Measurements from ENCODE around the gene GNA12. TPM values are rescaled to one million over a fixed set of nuclear protein-coding genes. Genes with fewer than 3 reads are reported as not detected.

GNA12 gene
- total and polyA plus RNA-seq, 9 of the 15 experiments (the other 6 are each of a cell fraction or from before 2014, with no cell fraction given) = 0.65 to 32.7 (median 9.6) TPM

GRCh38 chr7:2814186-2814945 lies 29.7 kb downstream of the GNA12 start:
- no TSS peak for BruUV-seq (replicated peaks)
- Histone ChIP-seq H3K36me3 (ENCODE audit: control insufficient read depth, insufficient read depth, low read length) (no peaks in the 10 kb centered on the region), H4K20me1 (replicated peaks; ENCODE audit: control insufficient read depth, insufficient read depth, low read length) (0 out of 2 replicates have a peak, but pooled peaks cover 6% of the 10 kb centered on the region), H3K9me3 (replicated peaks; ENCODE audit: control insufficient read depth, insufficient read depth, low read depth, low read length) (no peaks in the 10 kb centered on the region), H3K4me3 (no peak overlapping the region), H3K9ac (ENCODE audit: insufficient read depth in 1 of 2, low read depth in 2 of 2, low read length in 2 of 2) (no peak overlapping the region), H3K27ac (ENCODE audit: extremely low read depth, low read depth, low read length) (no peak overlapping the region), H3K4me2 (ENCODE audit: insufficient read depth, low read length) (no peak overlapping the region), H3K27me3 (ENCODE audit: control insufficient read depth in 2 of 2, insufficient read depth in 2 of 2, low read length in 2 of 2) (no peaks in the 10 kb centered on the region), H2AFZ (ENCODE audit: low read depth, low read length) (no peak overlapping the region), H3K9me1 (ENCODE audit: control insufficient read depth, insufficient read depth, low read length) (no peaks in the 10 kb centered on the region), H3K4me1 (replicated peaks in 1 of 2; ENCODE audit: control insufficient read depth in 2 of 2, insufficient read depth in 2 of 2, low read length in 2 of 2) (peaks cover 0 to 17% of the 10 kb centered on the region in 2 experiments; a peak in 2 of 5 replicates), H3K79me2 (ENCODE audit: control insufficient read depth, insufficient read depth, low read length) (peaks cover 20% of the 10 kb centered on the region)
- FAIRE-seq = no peak
- no peak for DNase-seq (ENCODE audit: extremely low read depth in 1 of 4, low spot score in 3 of 4)
- intact Hi-C loops (cut with micrococcal nuclease) (no loop called here), in situ Hi-C loops (cut with MboI) (no loop called here)
- WGBS (ENCODE audit: insufficient coverage, low coverage, missing lambda C conversion rate) = 88% methylated on average over 15 of the region's 16 CpGs
- POLR2A ChIA-PET = interaction anchor here (0.6 to 1.7 kb wide), 4 partner anchors 11 to 343 kb away, joined by 3 to 7 read pairs (median 4); no protein-coding TSS in a partner anchor
- ATAC-seq = no peak
- CTCF ChIA-PET (ENCODE audit: low intra/inter-chr PET ratio) = no interaction called here
- TF ChIP-seq NCOA6 (IDR thresholded peaks at IDR 0.05) = no peak
- TF ChIP-seq HMGN3 (IDR thresholded peaks at IDR 0.05; ENCODE audit: borderline replicate concordance, extremely low read depth, insufficient read length, low read depth, low read length) = no peak
- no peak for TF ChIP-seq CC2D1A (IDR thresholded peaks at IDR 0.05)
- TF ChIP-seq RERE (CRISPR knock-in tag; IDR thresholded peaks at IDR 0.05; ENCODE audit: borderline replicate concordance) = no peak
- no peak for TF ChIP-seq ELK3 (CRISPR knock-in tag; IDR thresholded peaks at IDR 0.05)
- no peak for TF ChIP-seq SMAD1 (IDR thresholded peaks at IDR 0.05; ENCODE audit: low read depth, low read length, partially characterized antibody)
- TF ChIP-seq NFXL1 (CRISPR knock-in tag; IDR thresholded peaks at IDR 0.05) = no peak
- no peak for TF ChIP-seq ELF2 (CRISPR knock-in tag; IDR thresholded peaks at IDR 0.05)
- no peak for TF ChIP-seq CXXC5 (CRISPR knock-in tag; IDR thresholded peaks at IDR 0.05)
- TF ChIP-seq YY1 (IDR thresholded peaks at IDR 0.05; ENCODE audit: borderline replicate concordance in 1 of 3, control insufficient read depth in 1 of 3, extremely low read depth in 1 of 3, insufficient read depth in 3 of 3, insufficient read length in 1 of 3, insufficient replicate concordance in 2 of 3, low read depth in 1 of 3, low read length in 2 of 3) = no peak
- no peak for TF ChIP-seq CBX3 (IDR thresholded peaks at IDR 0.05; ENCODE audit: borderline replicate concordance in 1 of 2, low read length in 2 of 2)
- no peak for TF ChIP-seq BMI1 (IDR thresholded peaks at IDR 0.05; ENCODE audit: low read length)

All from K562 (cell line).